ENCODE measurements around the gene RNF31. TPM values are rescaled to one million over a fixed set of nuclear protein-coding genes. Genes with fewer than 3 reads are reported as not detected.

The RNF31 gene
- total RNA-seq, 2 donors from 2014 or later = 75.5 to 82.9 TPM

- H3K4me3 ChIP-seq (ENCODE audit: low read length) = no peak overlapping the region
- Mint-ChIP-seq H3K36me3 (ENCODE audit: low read depth) (peaks cover 53% of the 10 kb centered on the region), H3K27ac (no peak overlapping the region), H3K9me3 (no peaks in the 10 kb centered on the region), H3K27me3 (ENCODE audit: insufficient read depth) (no peaks in the 10 kb centered on the region), H3K4me1 (peaks cover 16% of the 10 kb centered on the region), H3K4me3 (no peak overlapping the region)
- DNase-seq = no peak
- H3K27me3 ChIP-seq (ENCODE audit: control insufficient read depth, insufficient read depth, low read length, poor library complexity, severe bottlenecking) = no peaks in the 10 kb centered on the region
- TF ChIP-seq CTCF (conservative IDR thresholded peaks at IDR 0.05) = no peak
- H3K4me1 ChIP-seq (ENCODE audit: control insufficient read depth, insufficient read depth, low read length) = peaks cover 6% of the 10 kb centered on the region
- 97 to 99% methylated on average over 7 to 9 of the region's 9 CpGs for WGBS, 2 experiments (ENCODE audit: insufficient coverage in 1 of 2, insufficient read length in 1 of 2)
- no peak overlapping the region for H3K27ac ChIP-seq (ENCODE audit: low read depth, low read length)
- H3K36me3 ChIP-seq (ENCODE audit: control insufficient read depth, insufficient read depth, low read length) = peaks cover 55% of the 10 kb centered on the region
- H3K9me3 ChIP-seq (ENCODE audit: control insufficient read depth, low read length) = no peaks in the 10 kb centered on the region
- no peak overlapping the region for H3K9ac ChIP-seq (ENCODE audit: extremely low read depth, low read length, poor library complexity, severe bottlenecking)
These were observed 3.3 kb downstream of the RNF31 start for GRCh38 chr14:24150567-24150966.

- no peak for TF ChIP-seq CTCF (conservative IDR thresholded peaks at IDR 0.05)
- H3K27me3 Mint-ChIP-seq (ENCODE audit: insufficient read depth) = no peaks in the 10 kb centered on the region
- DNase-seq = no peak
- Histone ChIP-seq H3K27ac (ENCODE audit: low read depth, low read length) (no peak overlapping the region), H3K36me3 (ENCODE audit: control insufficient read depth, insufficient read depth, low read length) (peaks cover 59% of the 10 kb centered on the region), H3K4me3 (ENCODE audit: low read length) (no peak overlapping the region), H3K9ac (ENCODE audit: extremely low read depth, low read length, poor library complexity, severe bottlenecking) (no peak overlapping the region), H3K27me3 (ENCODE audit: control insufficient read depth, insufficient read depth, low read length, poor library complexity, severe bottlenecking) (no peaks in the 10 kb centered on the region), H3K4me1 (ENCODE audit: control insufficient read depth, insufficient read depth, low read length) (peaks cover 6% of the 10 kb centered on the region), H3K9me3 (ENCODE audit: control insufficient read depth, low read length) (no peaks in the 10 kb centered on the region)
- H3K9me3 Mint-ChIP-seq = no peaks in the 10 kb centered on the region
- H3K4me1 Mint-ChIP-seq = peaks cover 12% of the 10 kb centered on the region
- no peak overlapping the region for H3K4me3 Mint-ChIP-seq
- 92 to 94% methylated on average over 4 to 9 of the region's 9 CpGs for whole genome bisulfite sequencing, 2 experiments (ENCODE audit: insufficient coverage in 1 of 2, insufficient read length in 1 of 2)
- H3K27ac Mint-ChIP-seq = no peak overlapping the region
- peaks cover 57% of the 10 kb centered on the region for H3K36me3 Mint-ChIP-seq (ENCODE audit: low read depth)
These were observed 3.7 kb downstream of the RNF31 start for GRCh38 chr14:24150993-24151392.

DNA sequence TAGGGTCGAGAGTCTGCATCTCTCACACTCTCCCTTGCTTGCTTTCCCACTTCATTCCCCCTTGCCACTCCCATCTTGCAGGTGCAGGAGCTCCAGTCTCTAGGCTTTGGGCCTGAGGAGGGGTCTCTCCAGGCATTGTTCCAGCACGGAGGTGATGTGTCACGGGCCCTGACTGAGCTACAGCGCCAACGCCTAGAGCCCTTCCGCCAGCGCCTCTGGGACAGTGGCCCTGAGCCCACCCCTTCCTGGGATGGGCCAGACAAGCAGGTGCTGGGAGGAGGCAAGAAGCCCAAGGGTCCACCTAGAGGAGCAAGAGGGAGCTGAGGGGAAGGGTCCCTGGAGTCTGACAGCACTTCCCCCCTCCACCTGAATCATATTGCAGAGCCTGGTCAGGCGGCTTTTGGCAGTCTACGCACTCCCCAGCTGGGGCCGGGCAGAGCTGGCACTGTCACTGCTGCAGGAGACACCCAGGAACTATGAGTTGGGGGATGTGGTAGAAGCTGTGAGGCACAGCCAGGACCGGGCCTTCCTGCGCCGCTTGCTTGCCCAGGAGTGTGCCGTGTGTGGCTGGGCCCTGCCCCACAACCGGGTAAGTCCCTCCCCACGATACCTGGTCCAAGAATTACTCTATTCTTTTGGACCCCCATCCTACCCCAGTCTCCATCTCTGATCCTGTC is 4.2 kb downstream of the RNF31 start:
- Histone ChIP-seq H3K27ac (ENCODE audit: low read depth, low read length) (no peak overlapping the region), H3K4me1 (ENCODE audit: control insufficient read depth, insufficient read depth, low read length) (peaks cover 6% of the 10 kb centered on the region), H3K36me3 (ENCODE audit: control insufficient read depth, insufficient read depth, low read length) (peaks cover 60% of the 10 kb centered on the region), H3K9ac (ENCODE audit: extremely low read depth, low read length, poor library complexity, severe bottlenecking) (no peak overlapping the region), H3K9me3 (ENCODE audit: control insufficient read depth, low read length) (no peaks in the 10 kb centered on the region), H3K27me3 (ENCODE audit: control insufficient read depth, insufficient read depth, low read length, poor library complexity, severe bottlenecking) (no peaks in the 10 kb centered on the region), H3K4me3 (ENCODE audit: low read length) (no peak overlapping the region)
- DNase-seq = no peak
- Mint-ChIP-seq H3K9me3 (no peaks in the 10 kb centered on the region), H3K4me3 (no peak overlapping the region), H3K27ac (no peak overlapping the region), H3K36me3 (ENCODE audit: low read depth) (peaks cover 59% of the 10 kb centered on the region), H3K4me1 (peaks cover 10% of the 10 kb centered on the region), H3K27me3 (ENCODE audit: insufficient read depth) (no peaks in the 10 kb centered on the region)
- TF ChIP-seq CTCF (conservative IDR thresholded peaks at IDR 0.05) = no peak
- 93 to 94% methylated on average over 6 to 16 of the region's 16 CpGs for WGBS, 2 experiments (ENCODE audit: insufficient coverage in 1 of 2, insufficient read length in 1 of 2)
